PC-9 (cell line): ENCODE measurements around the gene TSTD1.

ENCODE experiments used
- EZH2 ChIP-seq: fragments of 200-600 bp; sonication (generic); IDR thresholded peaks from 2 replicates; pipeline ENCODE4 v1.8.0; 2017; ENCODE audit warnings: antibody characterized with exemption, low read depth
- TF ChIP-seq, protein P1 (sequence below): fragments of 200-600 bp; sonication (generic); conservative IDR thresholded peaks from 2 replicates; pipeline ENCODE4 v1.6.1; 2017; ENCODE audit warnings: mixed run types, antibody characterized with exemption, mild to moderate bottlenecking, moderate library complexity

DNA sequence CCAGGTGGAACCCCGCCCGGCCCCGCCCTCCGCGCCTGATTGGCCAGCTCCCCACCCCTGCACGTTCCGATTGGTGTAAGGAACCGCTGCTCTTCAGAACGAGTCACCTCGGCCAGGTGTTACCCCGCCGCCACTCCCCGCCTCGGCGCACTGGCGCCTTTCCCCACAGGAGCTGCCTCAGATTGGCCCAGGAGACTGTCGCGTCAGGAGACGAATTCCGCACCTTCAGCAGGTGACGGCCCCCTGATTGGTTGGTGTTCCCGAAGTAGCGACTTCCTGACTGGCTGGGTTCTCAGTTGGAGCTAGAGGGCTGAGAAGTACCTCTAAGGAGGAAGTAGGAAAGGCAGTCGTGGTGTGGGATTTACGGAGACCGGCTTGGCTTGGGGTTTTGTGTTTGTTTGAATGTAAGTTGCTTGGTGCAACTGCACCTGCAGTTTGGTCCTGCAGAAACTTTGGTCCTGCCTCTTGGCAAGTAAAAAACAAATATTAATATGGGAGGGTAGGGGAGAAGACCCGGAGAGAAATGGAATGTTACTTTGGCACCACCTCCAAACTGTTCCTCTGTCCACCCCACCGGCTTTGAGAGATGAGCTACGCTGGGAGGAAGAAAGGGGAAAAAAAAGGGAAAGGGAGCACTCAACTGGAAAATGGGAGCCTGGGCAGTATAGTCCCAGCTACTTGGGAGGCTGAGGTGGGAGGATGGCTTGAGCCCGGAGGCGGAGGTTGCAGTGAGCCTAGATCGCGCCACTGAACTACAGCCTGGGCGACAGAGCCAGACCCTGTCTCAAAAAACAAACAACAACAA is 17.4 kb downstream of the TSTD1 start:
- TF ChIP-seq, protein P1, sequence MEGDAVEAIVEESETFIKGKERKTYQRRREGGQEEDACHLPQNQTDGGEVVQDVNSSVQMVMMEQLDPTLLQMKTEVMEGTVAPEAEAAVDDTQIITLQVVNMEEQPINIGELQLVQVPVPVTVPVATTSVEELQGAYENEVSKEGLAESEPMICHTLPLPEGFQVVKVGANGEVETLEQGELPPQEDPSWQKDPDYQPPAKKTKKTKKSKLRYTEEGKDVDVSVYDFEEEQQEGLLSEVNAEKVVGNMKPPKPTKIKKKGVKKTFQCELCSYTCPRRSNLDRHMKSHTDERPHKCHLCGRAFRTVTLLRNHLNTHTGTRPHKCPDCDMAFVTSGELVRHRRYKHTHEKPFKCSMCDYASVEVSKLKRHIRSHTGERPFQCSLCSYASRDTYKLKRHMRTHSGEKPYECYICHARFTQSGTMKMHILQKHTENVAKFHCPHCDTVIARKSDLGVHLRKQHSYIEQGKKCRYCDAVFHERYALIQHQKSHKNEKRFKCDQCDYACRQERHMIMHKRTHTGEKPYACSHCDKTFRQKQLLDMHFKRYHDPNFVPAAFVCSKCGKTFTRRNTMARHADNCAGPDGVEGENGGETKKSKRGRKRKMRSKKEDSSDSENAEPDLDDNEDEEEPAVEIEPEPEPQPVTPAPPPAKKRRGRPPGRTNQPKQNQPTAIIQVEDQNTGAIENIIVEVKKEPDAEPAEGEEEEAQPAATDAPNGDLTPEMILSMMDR = no peak
- no peak for TF ChIP-seq EZH2
